Gastroesophageal sphincter (tissue), 4 donors: ENCODE data around the gene UBR7. TPM values are rescaled to one million over a fixed set of nuclear protein-coding genes. Genes with fewer than 3 reads are reported as not detected.

Source experiments
- ATAC-seq: fragments of 150-250 bp; one replicate; pipeline ENCODE4 v1.9.1; 2016; ENCODE audit warnings: mild to moderate bottlenecking, moderate library complexity
- H3K27ac ChIP-seq, 4 donors: fragments of 200-600 bp; sonication (generic) in 3 of 4; 1 replicate in 3 of 4; 2 replicates in 1 of 4; pipeline ENCODE4 v1.5.1; 2016 to 2019
- H3K27me3 ChIP-seq: fragments of 200-600 bp; sonication (generic); one replicate; pipeline ENCODE4 v1.5.1; 2019
- H3K36me3 ChIP-seq, 2 donors: fragments of 200-600 bp; sonication (generic); one replicate each; pipeline ENCODE4 v1.5.1; 2019; ENCODE audit warnings: control low read depth in 1 of 2
- H3K4me1 ChIP-seq, 3 donors: fragments of 200-600 bp; sonication (generic); 1 replicate in 2 of 3; 2 replicates in 1 of 3; pipeline ENCODE4 v1.5.1; 2016 to 2019; ENCODE audit warnings: control low read depth in 2 of 3
- H3K4me3 ChIP-seq, 2 donors: fragments of 200-600 bp; sonication (generic); one replicate each; pipeline ENCODE4 v1.5.1; 2019; ENCODE audit warnings: mild to moderate bottlenecking in 1 of 2, moderate library complexity in 1 of 2
- H3K9me3 ChIP-seq, 3 donors: fragments of 200-600 bp; sonication (generic); one replicate each; pipeline ENCODE4 v1.5.1; 2017 to 2019; ENCODE audit warnings: control low read depth in 2 of 3
- EP300 ChIP-seq: sonication (generic); formaldehyde crosslinking; IDR thresholded peaks from one replicate; pipeline ENCODE4 v1.6.1; 2017; ENCODE audit warnings: antibody characterized with exemption, mild to moderate bottlenecking
- POLR2A ChIP-seq, 2 donors: fragments of 450-650 bp; IDR thresholded peaks; one replicate each; pipeline ENCODE4 v1.6.1; 2017; ENCODE audit warnings: antibody characterized with exemption in 2 of 2, mild to moderate bottlenecking in 2 of 2, moderate library complexity in 1 of 2
- POLR2AphosphoS5 ChIP-seq: sonication (generic); formaldehyde crosslinking; IDR thresholded peaks from one replicate; pipeline ENCODE4 v1.6.1; 2017; ENCODE audit warnings: antibody characterized with exemption
- WGBS, 2 donors: methylation state at CpG; one replicate each; pipeline ENCODE4 v1.1.5; 2018; ENCODE audit warnings: low coverage in 1 of 2; 5-methylcytosine and 5-hydroxymethylcytosine counted together
- total RNA-seq, 4 donors: library from RNA; depleted of rRNA; stranded (reverse); fragments of >200 nt; gene quantifications; one replicate each; pipeline ENCODE4 v1.1.0, GENCODE V29; 2016
- TF ChIP-seq, protein P1 (sequence below), 4 experiments: fragments of 200-600 bp in 2 of 4; fragments of 450-650 bp in 2 of 4; sonication (generic) in 1 of 4; IDR thresholded peaks; one replicate each; pipeline ENCODE4 v1.5.1; 2017 to 2019; ENCODE audit warnings: antibody characterized with exemption in 4 of 4, mild to moderate bottlenecking in 2 of 4, moderate library complexity in 2 of 4

The UBR7 gene
- total RNA-seq, 4 donors from 2014 or later = 22.6 to 37.4 (median 27.9) TPM

DNA sequence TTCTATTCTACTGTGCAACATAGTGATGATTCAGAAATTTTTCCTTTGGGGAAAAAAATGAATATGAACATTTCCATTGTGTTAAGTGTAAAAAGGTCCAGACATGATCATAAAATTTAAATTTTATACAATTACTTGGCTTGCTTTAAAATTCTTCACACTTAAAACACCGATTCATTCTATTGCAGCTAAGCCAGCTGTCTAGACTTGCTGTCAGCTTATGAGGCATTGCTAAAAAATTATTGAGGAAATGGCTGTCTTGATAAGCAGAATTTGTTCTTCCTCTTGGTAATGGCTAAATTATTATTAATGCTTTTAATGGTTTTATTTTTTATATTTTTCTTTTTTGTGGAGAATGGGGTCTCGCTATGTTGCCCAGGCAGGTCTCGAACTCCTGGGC is 20.1 kb upstream of the UBR7 start:
- Histone ChIP-seq H3K4me1 (peaks cover 7 to 49% (median 10%) of the 10 kb centered on the region in 3 donors), H3K27me3 (no peaks in the 10 kb centered on the region), H3K9me3 (no peaks in the 10 kb centered on the region), H3K27ac (peak overlapping the region in 1 of 4 donors; percentile 94), H3K4me3 (no peak overlapping the region), H3K36me3 (peaks cover 0 to 51% of the 10 kb centered on the region in 2 donors)
- 91 to 94% methylated on average over 3 of the region's 3 CpGs for WGBS, 2 donors
- no peak for TF ChIP-seq EP300
- TF ChIP-seq, protein P1, sequence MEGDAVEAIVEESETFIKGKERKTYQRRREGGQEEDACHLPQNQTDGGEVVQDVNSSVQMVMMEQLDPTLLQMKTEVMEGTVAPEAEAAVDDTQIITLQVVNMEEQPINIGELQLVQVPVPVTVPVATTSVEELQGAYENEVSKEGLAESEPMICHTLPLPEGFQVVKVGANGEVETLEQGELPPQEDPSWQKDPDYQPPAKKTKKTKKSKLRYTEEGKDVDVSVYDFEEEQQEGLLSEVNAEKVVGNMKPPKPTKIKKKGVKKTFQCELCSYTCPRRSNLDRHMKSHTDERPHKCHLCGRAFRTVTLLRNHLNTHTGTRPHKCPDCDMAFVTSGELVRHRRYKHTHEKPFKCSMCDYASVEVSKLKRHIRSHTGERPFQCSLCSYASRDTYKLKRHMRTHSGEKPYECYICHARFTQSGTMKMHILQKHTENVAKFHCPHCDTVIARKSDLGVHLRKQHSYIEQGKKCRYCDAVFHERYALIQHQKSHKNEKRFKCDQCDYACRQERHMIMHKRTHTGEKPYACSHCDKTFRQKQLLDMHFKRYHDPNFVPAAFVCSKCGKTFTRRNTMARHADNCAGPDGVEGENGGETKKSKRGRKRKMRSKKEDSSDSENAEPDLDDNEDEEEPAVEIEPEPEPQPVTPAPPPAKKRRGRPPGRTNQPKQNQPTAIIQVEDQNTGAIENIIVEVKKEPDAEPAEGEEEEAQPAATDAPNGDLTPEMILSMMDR (IDR thresholded peaks at IDR 0.05) = no peak
- no peak for TF ChIP-seq POLR2AphosphoS5
- no peak for TF ChIP-seq POLR2A (IDR thresholded peaks at IDR 0.05)
- ATAC-seq = no peak

DNA sequence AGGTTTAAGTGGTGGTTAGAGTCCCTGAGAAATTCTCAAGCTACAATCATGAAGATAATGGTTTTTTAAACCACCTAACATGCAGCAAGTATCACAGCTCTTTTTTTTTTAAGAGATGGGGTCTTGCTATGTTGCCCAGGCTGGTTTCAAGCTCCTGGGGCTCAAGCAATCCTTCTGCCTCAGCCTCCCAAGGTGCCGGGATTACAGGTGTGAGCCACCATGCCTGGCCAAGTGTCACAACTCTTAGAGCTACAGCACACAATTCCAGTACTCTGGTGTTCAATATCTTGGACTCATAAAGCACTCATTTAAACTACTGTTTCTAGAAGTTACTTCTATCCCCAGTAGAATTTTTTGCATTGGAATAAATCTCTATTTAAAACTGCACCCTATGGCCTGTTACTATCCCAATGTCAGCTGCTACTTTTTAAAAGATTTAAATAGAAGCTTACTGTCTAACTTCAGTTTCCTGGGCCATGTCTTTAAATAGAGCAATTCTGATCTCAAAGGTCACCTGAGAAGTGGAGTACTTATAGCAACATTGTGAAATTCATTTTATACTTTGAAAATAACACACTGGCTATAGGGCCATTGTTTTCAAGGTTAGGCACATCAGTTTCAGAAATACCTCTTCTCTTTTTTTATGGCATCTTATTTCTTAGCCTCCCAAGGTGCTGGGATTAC is 11.6 kb upstream of the UBR7 start:
- no peak overlapping the region for H3K27ac ChIP-seq

DNA sequence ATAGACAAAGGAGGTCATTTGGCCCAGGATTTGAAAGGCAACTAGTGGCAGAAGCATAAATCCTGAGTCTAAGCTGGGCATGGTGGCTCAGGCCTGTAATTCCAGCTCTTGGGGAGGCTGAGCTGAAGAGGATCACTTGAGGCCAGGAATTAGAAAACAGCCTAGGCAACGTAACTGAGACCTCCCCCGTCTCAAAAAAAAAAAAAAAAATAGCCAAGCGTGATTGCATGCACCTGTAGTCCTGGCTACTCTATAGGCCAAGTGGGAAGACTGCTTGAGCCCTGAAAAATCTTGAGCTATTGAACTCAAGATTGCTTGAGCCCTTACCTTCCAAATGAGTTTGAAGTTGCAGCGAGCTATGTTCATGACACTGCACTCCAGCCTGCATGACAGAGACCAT is 8.0 kb upstream of the UBR7 start:
- H3K27ac ChIP-seq = no peak overlapping the region
- H3K9me3 ChIP-seq = no peaks in the 10 kb centered on the region
- no peak overlapping the region for H3K4me3 ChIP-seq
- peaks cover 0 to 10% of the 10 kb centered on the region in 2 donors for H3K36me3 ChIP-seq
- no peaks in the 10 kb centered on the region for H3K4me1 ChIP-seq
- TF ChIP-seq POLR2A (IDR thresholded peaks at IDR 0.05) (no peak), EP300 (no peak), POLR2AphosphoS5 (no peak)
- TF ChIP-seq, protein P1 (IDR thresholded peaks at IDR 0.05) = no peak
- no peak for ATAC-seq
- H3K27me3 ChIP-seq = no peaks in the 10 kb centered on the region
- WGBS, 2 donors = 57 to 82% methylated on average over 2 to 4 of the region's 4 CpGs

More for the DNA sequence above, 11.6 kb upstream of the UBR7 start:
- Histone ChIP-seq H3K4me3 (no peak overlapping the region), H3K4me1 (no peaks in the 10 kb centered on the region), H3K9me3 (no peaks in the 10 kb centered on the region), H3K36me3 (peaks cover 0 to 17% of the 10 kb centered on the region in 2 donors), H3K27me3 (no peaks in the 10 kb centered on the region)
- 100% methylated on average over 1 of the region's 1 CpG for WGBS, 2 donors
- ATAC-seq = no peak
- TF ChIP-seq, protein P1 (IDR thresholded peaks at IDR 0.05) = no peak
- TF ChIP-seq POLR2AphosphoS5 = no peak
- TF ChIP-seq EP300 = no peak
- no peak for TF ChIP-seq POLR2A (IDR thresholded peaks at IDR 0.05)

DNA sequence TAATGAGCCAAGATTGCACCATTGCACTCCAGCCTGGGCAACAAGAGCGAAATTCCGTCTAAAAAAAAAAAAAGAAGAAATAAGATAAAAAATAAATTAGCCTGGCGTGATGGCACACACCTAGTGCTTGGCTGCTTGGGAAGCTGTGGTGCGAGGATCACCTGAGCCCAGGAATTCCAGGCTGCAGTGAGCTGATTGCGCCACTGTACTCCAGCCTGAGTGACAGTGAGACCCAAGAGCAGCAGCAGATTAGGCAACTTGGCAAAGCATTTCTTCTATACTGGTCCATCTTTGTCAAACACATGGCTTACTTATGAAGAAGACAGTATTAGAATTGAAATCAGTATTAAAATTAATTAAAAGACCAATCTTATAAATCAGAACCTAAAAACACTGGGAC is 6.5 kb upstream of the UBR7 start:
- Histone ChIP-seq H3K36me3 (peaks cover 0 to 10% of the 10 kb centered on the region in 2 donors), H3K27me3 (no peaks in the 10 kb centered on the region), H3K27ac (no peak overlapping the region), H3K4me3 (no peak overlapping the region), H3K4me1 (peaks cover 0 to 11% (median 0%) of the 10 kb centered on the region in 3 donors), H3K9me3 (no peaks in the 10 kb centered on the region)
- 90% methylated on average over 5 of the region's 5 CpGs; no CpG with 5 or more reads in 1 of the 2 donors for WGBS, 2 donors
- no peak for ATAC-seq
- TF ChIP-seq, protein P1 (IDR thresholded peaks at IDR 0.05) = no peak
- TF ChIP-seq EP300 (no peak), POLR2A (IDR thresholded peaks at IDR 0.05) (no peak), POLR2AphosphoS5 (no peak)

DNA sequence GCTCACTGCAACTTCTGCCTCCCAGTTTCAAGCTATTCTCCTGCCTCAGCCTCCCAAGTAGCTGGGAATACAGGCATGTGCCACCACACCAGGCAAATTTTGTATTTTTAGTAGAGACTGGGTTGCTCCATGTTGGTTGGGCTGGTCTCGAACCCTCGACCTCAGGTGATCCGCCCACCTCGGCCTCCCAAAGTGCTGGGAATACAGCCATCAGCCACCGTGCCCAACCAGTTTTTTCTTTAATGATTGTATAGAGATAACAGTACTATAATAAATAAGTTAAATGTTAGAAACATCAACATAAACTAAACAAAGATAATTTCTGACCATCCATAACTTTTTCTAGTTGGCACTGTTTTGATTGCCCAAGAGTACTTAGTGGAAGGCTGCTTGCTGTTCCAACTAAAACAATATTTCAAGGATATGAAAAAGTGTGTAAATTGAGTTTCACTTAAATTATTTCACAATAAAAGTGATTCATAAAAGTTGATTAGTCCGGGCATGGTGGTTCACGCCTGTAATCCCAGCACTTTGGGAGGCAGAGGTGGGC is 5.8 kb upstream of the UBR7 start:
- H3K27ac ChIP-seq = no peak overlapping the region
- no peak overlapping the region for H3K4me3 ChIP-seq
- H3K4me1 ChIP-seq = peaks cover 0 to 17% (median 4%) of the 10 kb centered on the region in 3 donors
- no peaks in the 10 kb centered on the region for H3K9me3 ChIP-seq
- H3K27me3 ChIP-seq = no peaks in the 10 kb centered on the region
- TF ChIP-seq EP300 (no peak), POLR2AphosphoS5 (no peak), POLR2A (IDR thresholded peaks at IDR 0.05) (no peak)
- TF ChIP-seq, protein P1 (IDR thresholded peaks at IDR 0.05) = no peak
- WGBS, 2 donors = 65 to 75% methylated on average over 2 to 6 of the region's 7 CpGs
- ATAC-seq = no peak
- peaks cover 0 to 10% of the 10 kb centered on the region in 2 donors for H3K36me3 ChIP-seq
